AML-193 (cell line): ENCODE measurements around the gene TMEM203.
"Not testable (repeated sequence)": the region's sequence is repeated elsewhere in the genome, so short reads cannot be mapped to it uniquely, and the experiment has no call there.

Source experiments
- DNase-seq, 2 experiments: peaks; one replicate each; lab custom pipeline; 2025; lab: John Stamatoyannopoulos, UW

The TMEM203 gene

DNA sequence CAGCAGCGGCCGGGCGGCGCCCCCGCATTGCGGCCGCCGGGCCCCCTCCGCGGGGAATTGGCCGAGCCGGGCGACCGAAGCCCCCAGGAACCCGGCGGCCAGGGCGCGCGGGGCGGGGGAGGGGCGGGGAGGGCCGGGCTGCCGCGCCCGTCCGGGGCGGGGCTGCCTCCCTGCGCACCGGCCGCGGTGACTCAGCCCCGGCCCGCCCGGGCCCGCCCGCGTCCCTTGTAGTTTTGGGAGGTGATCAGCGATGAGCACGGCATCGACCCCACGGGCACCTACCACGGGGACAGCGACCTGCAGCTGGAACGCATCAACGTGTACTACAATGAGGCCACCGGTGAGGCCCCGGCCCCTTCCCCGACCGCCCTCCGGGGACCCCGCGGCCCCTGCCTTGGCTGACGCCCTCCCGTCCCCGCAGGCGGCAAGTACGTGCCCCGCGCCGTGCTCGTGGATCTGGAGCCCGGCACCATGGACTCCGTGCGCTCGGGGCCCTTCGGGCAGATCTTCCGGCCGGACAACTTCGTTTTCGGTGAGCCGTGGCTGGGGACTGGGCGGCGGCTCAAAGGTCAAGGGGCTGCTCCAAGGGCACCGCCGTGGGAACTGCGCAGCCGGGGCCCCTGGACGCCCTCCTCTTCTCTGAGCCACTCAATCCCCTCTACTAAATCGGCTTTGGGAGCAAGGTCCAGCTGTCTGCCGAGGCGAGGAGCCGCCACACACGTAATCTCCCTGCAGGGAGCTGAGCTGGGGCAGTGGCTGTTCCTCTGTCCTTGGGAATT, 36.2 kb upstream of the TMEM203 start:
- DNase-seq = peak in 1 of 2 experiments; percentile 7

DNA sequence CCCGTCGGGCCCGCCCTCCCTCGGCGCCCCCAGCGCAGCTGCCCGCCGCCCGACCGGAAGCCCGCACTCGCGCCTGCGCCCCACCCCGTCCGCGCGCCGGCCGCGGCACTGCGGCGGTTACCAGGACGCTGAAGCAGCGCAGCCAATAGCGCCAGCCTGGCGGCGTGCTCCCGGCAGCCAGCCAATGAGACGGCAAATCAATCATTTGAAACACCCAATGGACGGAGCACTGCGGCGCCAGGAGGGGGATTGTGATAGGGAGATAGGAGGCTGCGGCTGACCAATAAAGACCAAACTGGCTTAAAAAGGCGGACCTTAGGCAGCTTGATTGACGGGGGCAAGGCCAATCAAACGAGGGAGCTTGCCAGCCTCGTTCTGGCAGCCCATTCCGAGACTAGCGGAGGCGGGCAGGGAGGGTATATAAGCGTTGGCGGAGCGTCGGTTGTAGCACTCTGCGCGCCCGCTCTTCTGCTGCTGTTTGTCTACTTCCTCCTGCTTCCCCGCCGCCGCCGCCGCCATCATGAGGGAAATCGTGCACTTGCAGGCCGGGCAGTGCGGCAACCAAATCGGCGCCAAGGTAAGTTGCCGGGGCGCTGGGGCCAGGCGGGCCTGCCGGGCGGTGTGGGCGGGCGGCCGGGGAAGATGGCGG, 35.5 kb upstream of the TMEM203 start, which contains the start of gene TUBB4B:
Gene TUBB4B (plus strand): TSS at position 447 of the 649 bp plus-strand sequence. CDS start 74 bp downstream, at position 521.
- DNase-seq = peak; percentile 99

DNA sequence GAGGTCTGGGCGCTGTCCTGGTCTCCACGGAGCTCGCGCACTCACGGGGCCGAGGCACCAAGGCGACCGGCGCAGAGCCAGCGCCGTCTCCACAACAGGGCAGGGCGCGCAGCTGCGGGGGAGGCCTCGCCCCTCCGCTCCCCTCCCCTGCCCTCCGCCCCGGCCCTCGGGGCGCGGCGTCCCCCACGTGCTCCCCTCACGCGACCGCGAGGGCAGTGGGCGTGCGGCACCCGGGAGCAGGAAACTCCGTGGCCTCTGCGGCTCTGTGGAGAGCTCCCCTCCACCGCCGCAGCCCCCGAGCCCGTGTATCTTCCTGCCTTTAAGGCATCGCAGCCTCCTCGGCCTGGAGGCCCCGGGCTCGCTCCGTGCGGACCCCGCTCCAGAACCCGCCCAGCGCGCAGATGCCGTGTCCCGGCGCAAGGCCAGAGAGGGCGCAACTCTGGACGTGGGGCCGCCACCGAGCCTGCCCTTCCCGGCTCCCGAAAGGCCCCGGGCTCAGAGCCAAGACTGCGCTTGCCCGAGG, 34.9 kb upstream of the TMEM203 start:
- peak; percentile 54 to 63 for DNase-seq

DNA sequence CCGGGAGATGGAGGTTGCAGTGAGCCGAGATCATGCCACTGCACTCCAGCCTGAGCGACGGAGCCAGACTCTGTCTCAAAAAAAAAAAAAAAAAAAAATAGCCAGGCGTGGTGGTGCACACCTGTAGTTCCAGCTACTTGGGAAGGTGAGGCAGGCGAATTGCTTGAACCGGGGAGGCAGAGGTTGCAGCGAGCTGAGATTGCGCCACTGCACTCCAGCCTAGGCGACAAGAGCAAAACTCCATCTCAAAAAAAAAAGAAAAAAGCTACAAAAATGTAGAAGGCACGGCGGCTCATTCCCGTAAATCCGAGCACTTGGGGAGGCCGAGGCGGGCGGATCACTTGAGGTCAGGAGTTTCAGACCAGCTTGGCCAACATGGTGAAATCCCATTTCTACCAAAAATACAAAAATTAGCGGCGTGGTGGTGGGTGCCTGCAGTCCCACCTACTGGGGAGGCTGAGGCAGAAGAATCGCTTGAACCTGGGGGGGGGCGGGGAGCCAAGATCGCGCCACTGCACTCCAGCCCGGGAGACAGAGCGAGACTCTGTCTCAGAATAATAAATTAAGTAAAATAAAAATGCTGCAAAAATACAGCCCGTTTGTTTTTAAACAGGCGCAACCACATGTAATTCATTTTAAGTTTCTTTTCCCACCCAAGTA, 34.2 kb upstream of the TMEM203 start:
- not testable (repeated sequence) for DNase-seq

DNA sequence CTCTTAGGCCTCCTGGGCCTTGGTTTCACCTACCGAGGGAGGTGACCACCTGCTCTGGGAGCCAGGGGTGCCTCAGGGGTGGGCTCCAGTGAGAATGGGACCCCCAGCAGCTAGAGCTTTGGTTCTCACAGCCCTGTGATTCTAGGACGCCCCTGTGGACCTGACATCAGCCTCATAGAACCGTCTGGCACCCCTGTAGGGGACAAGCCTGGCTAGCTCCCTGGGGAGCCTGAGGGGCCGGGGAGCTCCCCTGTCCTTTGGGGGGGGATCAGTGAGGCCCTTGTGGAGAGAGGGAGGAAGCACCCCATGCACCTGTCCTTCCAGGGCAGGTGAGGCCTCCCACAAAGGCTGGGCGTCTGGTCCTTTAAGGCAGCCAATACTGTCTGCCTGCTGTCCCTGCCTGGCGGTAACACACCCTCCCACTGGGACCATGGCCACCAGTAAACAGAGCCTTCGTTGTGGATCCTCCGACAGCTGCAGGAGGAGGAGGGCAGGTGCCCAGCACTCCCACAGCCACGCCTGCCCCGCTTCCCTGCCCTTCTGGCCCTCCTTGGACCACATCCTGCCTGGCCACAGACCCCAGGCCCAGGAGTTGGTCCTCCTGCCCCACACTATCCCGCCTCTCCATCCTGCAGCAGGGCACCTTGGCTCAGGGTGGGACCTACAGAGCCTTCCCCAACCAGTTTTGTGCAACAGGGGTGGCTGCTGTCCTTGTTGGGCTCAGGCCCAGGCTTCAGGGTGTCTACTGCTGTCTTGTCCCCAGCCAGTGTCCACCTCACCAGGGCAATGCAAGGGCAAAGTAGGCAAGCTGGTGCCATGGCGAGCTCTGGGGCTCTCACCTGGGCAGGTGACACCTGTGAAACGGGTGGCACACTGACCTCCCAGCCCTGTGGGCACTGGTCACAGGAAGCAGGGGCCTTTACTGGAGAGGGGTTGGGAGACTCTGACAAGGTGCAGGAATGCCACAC, 32.6 kb upstream of the TMEM203 start:
- no peak for DNase-seq

DNA sequence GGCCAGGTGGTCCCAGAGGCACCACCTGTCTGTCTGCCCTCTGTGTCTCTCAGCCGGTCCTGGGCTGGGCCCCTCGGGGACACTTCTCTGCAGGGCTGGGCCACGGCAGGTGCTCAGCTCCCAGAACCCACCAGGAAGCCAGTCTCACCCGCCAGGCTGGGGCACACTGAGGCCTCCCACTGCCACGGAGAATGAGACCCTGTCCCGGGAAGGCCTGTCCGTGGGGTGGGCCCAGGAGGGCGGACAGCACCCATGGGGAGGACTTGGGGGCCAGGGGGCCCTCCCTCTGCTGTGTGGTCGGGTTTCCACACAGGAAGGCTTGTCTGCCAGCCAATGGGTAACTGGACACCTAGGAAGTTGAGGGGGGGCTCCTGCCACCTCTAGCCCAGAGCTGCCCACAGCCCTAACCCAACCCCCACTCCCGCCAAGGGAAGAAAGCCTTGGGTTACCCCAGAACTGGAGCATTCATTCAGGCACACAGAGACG, 31.5 kb upstream of the TMEM203 start:
- no peak for DNase-seq

DNA sequence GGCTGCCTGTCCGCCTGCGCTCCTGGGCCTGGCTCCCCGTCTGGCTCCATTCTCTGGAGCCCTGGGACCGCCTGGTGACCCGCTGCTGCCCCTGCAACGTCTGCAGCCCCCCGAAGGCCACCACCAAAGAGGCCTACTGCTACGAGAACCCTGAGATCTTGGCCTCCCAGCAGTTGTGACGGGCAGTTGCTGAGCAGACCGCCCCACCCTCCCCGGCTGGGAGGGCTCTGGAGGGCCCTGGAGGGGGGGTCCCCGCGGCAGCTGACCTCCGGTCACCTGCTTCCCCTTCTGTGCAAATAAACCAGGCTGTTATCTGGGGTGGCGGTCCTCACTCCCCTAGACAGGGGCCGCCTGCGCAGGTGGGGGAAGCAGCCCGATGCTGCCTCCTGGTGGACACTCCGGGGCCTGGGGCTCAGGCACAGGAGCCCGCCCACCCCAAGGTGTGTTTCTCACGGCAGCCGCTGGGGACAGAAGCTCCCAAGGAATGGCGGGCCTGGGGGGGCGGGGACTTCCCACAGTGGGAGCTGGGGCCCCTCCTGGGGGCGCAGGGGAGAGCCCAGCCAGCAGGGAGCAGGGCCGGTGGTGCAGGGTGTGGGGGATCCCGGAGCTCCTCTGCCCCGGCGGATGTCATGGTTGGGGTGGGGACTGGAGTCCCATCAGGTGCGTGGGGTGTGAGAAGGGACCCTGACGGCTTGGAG, 30.9 kb upstream of the TMEM203 start:
- peak; percentile 55 to 71 for DNase-seq

DNA sequence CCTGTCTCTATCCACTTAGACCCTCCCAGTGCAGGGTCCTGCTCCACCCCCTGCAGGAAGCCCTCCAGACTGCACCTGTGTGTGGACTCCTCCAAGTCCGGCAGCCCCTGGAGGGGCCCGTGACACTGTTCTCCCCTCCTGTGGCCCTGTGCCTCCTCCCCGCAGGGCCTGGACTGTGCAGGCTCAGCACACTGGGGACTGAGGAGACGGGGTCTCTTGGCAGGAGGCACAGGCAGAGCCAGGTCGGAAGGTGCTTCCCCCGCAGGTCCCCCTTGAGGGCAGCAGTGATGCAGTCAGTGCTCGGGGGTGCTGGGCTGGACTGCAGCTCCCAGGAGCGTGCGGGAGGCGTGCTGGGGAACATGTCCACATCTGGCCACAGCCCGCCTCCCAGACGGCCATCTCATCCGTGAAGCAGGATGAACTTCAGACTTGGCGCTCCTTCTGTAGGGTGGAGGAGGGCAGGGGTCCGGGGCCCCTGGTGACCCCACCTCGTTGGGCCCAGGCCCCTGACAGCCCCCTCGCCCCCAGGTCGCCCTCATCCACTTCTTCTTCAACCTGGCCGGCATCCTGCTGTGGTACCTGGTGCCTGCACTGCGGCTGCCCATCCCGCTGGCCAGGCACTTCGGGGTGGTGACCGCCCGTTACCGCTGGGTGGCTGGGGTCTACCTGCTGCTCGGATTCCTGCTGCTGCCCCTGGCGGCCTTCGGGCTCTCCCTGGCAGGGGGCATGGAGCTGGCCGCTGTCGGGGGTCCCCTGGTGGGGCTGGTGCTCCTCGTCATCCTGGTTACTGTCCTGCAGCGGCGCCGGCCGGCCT, 30.2 kb upstream of the TMEM203 start:
- DNase-seq = no peak

DNA sequence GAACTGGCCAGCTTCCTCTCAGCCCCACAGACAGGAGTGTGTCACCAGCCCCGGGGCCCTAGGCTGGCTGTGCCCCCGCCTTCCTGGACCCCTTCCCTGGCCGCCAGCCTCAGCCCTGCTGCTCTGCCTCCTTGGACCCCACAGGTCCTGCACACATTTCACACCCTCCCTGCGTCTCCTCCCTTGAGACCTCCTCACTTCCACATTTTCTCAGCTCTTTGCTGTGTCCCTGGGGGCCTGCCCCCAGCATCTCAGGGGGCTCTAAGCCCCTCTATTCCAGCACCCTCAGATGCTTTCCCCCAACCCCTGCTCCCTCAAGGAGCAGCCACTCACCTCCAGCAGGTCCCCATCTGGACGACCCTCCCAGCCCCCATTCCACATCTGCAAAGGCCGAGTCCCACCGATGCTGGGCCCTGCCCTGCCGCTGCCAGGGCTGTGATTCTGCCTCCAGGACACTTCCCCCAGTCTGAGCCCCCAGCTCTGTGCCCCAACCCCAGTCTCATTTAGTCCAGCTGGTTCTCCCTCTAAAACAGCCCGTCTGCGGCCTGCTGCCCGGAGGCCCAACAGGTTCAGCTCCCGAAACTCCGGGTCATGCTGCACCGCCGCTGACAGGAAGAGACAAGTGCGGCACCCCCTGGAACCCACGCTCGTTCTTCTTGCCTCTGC, 29.4 kb upstream of the TMEM203 start:
- DNase-seq = no peak

DNA sequence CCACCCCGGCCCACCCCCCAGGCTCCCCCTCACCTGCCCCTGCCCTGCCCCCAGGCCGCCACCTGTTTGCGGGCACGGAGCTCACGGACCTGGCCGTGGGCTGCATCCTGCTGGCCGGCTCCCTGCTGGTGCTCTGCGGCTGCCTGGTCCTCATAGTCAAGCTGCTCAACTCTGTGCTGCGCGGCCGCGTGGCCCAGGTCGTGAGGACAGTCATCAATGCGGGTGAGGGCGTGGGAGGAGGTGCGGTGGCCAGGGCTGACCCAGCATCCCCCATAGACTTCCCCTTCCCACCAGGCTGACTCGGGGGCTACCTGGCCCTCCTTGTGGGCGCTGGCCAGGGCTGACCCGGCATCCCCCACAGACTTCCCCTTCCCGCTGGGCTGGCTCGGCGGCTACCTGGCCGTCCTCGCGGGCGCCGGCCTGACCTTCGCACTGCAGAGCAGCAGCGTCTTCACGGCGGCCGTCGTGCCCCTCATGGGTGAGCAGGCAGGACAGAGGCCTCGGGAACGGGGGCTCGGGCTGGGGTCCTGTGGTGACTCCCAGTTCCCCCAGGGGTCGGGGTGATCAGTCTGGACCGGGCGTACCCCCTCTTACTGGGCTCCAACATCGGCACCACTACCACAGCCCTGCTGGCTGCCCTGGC, 28.7 kb upstream of the TMEM203 start:
- no peak for DNase-seq

DNA sequence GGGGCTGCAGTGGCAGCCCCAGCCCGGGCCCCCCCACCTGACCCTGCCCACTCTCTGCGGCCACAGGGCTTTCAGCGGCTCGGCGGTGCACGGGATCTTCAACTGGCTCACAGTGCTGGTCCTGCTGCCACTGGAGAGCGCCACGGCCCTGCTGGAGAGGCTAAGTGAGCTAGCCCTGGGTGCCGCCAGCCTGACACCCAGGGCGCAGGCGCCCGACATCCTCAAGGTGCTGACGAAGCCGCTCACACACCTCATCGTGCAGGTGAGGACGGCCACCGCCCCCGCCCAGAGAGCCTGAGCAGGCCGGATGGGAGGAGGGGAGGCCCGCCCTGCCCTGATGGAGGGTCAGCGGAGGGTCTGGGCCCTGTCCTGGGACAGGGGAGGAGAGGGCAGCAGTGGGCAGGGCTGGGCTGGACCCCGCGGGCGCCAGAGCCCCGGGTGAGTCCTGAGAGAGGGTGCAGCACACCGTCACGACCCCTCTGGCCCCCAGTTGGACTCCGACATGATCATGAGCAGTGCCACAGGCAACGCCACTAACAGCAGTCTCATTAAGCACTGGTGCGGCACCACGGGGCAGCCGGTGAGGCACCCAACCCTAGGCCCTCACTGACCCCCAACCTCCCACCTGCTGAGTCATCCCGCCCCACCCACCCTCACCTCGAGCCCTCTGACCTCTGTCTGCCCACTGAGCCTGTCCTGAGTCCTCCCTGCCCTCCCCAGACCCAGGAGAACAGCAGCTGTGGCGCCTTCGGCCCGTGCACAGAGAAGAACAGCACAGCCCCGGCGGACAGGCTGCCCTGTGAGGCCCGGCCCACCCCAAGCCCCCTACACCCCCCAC, 27.9 kb upstream of the TMEM203 start:
- no peak for DNase-seq

DNA sequence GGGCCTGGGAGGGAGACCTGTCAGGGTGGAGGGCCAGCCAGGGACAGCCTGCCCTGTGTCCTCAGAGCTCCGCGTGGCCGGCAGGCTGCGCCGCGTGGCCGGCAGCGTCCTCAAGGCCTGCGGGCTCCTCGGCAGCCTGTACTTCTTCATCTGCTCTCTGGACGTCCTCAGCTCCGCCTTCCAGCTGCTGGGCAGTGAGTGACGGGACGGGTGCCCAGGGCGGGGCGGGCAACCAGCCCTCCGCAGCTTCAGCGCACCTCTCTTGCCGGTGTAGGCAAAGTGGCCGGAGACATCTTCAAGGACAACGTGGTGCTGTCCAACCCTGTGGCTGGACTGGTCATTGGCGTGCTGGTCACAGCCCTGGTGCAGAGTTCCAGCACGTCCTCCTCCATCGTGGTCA, 27.1 kb upstream of the TMEM203 start:
- DNase-seq = no peak

DNA sequence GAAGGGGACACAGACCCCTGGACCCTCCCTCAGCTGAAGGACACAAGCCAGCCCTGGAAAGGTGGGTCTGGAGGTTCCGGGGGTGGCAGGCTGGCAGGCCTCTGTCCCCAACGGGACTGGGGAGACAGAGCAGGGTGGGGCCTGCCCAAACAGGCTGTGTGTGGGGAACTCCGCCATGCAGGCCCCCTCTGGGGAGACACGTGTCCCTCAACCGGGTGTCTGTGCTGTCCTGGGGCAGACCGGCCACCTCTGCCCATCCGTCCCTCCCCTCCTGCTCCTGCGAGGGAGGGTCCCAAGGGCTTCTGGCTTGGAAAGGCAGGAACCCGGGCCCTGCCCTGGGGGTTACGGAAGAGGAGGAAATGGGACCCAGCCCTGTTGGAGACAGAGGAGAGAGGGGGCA, 26.7 kb upstream of the TMEM203 start:
- DNase-seq = no peak

DNA sequence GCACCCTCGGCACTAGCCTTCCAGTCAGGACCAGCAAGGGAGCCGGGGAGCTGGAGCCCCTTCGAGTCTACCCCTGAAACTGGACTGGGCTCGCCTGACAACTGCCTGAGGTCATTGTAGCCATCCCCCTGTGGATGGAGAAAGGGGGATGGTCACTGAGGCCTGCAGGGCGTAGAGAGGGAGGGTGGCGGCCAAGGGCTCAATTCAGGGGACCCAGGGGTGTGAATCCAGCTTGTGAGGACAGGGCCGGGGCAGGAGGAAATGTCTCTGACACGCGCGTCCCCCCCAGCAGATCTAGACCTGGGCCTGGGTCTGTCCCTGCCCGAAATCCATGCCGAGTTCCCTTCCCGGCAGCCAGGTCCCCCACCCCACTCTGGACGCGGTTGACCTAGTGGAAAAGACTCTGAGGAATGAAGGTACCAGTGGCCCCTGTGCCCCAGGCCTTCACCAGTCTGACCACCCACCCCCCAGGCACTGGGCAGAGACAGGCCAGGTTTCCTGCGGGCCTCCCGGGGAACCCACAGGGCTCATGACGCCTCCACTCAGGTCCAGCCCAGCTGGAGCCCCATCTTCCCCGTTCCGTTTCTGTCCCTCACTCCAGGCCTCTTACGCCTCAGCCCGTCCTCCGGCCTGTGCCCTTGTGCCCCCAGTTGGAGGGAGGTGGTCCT, 26.1 kb upstream of the TMEM203 start:
- no peak for DNase-seq

DNA sequence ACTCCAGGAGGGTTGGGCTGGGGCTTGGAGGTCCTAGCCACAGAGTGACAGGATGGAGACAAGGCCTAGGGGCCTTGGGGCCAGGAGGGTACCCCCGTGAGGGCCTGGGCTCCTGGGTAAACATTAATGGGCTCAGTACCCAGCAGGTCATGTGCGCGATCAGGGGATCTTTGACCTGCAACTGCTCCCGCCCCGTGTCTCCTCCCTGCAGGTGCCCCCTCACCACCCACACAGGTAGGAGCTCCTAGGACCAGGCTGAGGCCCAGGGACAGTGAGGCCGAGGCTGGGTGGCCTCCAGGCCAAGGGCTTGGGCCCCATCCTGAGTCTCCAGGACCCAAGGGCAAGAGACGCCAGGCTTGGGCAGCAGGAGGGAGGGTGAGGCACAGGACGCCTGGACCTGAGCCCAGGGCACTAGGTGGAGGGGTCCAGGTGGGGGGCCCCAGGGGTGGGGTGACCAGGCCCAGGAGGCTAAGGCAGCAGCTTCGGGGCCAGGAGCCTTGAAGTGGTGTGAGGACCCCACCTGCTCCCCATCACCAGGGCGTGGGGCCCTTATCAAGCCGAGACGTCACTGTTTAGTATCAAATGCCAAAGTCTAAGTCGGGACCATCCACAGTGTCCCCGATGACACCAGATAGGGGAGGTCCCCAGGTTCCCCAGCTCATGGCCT, 25.4 kb upstream of the TMEM203 start, which contains the start of gene SLC34A3:
Gene SLC34A3 (plus strand): TSS at position 197 of the 667 bp plus-strand sequence. CDS start 802 bp downstream, outside the sequence.
- DNase-seq = no peak

DNA sequence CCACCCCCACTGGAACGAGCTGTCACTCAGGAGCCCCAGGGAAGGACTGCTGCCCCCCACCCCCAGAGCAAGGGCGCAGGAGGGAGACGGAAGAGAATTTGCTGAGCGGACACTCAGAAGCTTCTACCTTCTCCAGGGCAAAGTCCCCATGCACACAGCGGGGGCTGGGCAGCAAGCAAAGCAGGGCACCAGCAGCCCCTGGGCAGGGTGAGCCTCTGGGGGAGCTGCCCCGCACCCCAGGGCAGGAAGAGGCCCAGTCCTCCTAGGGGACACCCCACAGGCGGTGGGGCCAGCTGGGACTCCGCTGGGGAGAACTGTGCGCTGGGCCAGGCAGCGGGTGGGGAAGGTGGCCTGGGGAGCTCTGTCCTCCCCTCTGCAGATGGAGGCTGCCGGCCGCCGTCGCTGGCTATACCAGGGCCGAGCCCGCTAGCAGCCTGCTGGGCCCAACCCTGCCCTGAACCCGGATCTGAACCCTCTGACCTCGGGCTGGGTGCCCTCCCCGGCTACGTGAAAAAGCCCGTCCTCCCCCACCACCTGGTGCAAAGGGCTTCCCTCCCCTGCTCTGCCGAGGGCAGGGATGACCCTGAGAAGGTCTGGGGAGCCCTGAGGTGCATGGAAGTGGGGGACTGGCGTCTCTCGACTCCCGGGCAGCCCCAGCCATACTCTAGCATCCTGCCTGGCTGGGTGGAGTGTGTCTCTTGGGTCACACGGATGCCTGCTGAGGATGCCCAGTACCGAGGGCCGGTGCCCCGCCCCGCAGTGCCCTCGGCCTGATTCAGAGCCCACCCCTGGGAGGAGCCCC, 24.7 kb upstream of the TMEM203 start:
- DNase-seq = no peak
